ENCODE measurements around the gene PLA2G10.

The PLA2G10 gene

GRCh38 chr16:14678748-14679497, 15.2 kb downstream of the PLA2G10 start:
- Histone ChIP-seq H3K4me3 (ENCODE audit: low read depth, low read length, poor library complexity, severe bottlenecking) (no peak overlapping the region), H3K27me3 (ENCODE audit: insufficient read depth, low read length) (no peaks in the 10 kb centered on the region), H3K4me2 (ENCODE audit: low read length) (no peak overlapping the region), H3K9me3 (ENCODE audit: low read length) (no peaks in the 10 kb centered on the region), H4K20me1 (ENCODE audit: insufficient read depth, low read length) (no peaks in the 10 kb centered on the region), H3F3A (ENCODE audit: insufficient read depth, low read length) (no peaks in the 10 kb centered on the region), H3K36me3 (ENCODE audit: insufficient read depth, low read length) (no peaks in the 10 kb centered on the region), H3K9me2 (ENCODE audit: low read depth, low read length) (no peaks in the 10 kb centered on the region), H3K79me2 (ENCODE audit: insufficient read depth, low read length) (no peaks in the 10 kb centered on the region), H2AFZ (ENCODE audit: low read length) (no peak overlapping the region), H3K9ac (ENCODE audit: low read length) (no peak overlapping the region), H3K4me1 (ENCODE audit: insufficient read depth, low read length, severe bottlenecking) (no peaks in the 10 kb centered on the region), H3K27ac (ENCODE audit: low read depth, low read length, poor library complexity, severe bottlenecking) (no peak overlapping the region)
- TF ChIP-seq EZH2 (IDR thresholded peaks at IDR 0.05; ENCODE audit: borderline replicate concordance, low read length): no peak
- TF ChIP-seq, protein P1, sequence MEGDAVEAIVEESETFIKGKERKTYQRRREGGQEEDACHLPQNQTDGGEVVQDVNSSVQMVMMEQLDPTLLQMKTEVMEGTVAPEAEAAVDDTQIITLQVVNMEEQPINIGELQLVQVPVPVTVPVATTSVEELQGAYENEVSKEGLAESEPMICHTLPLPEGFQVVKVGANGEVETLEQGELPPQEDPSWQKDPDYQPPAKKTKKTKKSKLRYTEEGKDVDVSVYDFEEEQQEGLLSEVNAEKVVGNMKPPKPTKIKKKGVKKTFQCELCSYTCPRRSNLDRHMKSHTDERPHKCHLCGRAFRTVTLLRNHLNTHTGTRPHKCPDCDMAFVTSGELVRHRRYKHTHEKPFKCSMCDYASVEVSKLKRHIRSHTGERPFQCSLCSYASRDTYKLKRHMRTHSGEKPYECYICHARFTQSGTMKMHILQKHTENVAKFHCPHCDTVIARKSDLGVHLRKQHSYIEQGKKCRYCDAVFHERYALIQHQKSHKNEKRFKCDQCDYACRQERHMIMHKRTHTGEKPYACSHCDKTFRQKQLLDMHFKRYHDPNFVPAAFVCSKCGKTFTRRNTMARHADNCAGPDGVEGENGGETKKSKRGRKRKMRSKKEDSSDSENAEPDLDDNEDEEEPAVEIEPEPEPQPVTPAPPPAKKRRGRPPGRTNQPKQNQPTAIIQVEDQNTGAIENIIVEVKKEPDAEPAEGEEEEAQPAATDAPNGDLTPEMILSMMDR (IDR thresholded peaks at IDR 0.05; ENCODE audit: low read length): no peak

- no peaks in the 10 kb centered on the region for H3K36me3 ChIP-seq (ENCODE audit: insufficient read depth, low read length)
- H4K20me1 ChIP-seq (ENCODE audit: insufficient read depth, low read length): no peaks in the 10 kb centered on the region
- no peak for TF ChIP-seq EZH2 (IDR thresholded peaks at IDR 0.05; ENCODE audit: borderline replicate concordance, low read length)
- TF ChIP-seq, protein P1 (IDR thresholded peaks at IDR 0.05; ENCODE audit: low read length): no peak
- H3K4me1 ChIP-seq (ENCODE audit: insufficient read depth, low read length, severe bottlenecking): peaks cover 4% of the 10 kb centered on the region
- H3K4me3 ChIP-seq (ENCODE audit: low read depth, low read length, poor library complexity, severe bottlenecking): no peak overlapping the region
- H2AFZ ChIP-seq (ENCODE audit: low read length): no peak overlapping the region
- H3K9me3 ChIP-seq (ENCODE audit: low read length): no peaks in the 10 kb centered on the region
- no peak overlapping the region for H3K9ac ChIP-seq (ENCODE audit: low read length)
- no peaks in the 10 kb centered on the region for H3K9me2 ChIP-seq (ENCODE audit: low read depth, low read length)
- no peaks in the 10 kb centered on the region for H3F3A ChIP-seq (ENCODE audit: insufficient read depth, low read length)
- no peak overlapping the region for H3K4me2 ChIP-seq (ENCODE audit: low read length)
- no peaks in the 10 kb centered on the region for H3K27me3 ChIP-seq (ENCODE audit: insufficient read depth, low read length)
- H3K27ac ChIP-seq (ENCODE audit: low read depth, low read length, poor library complexity, severe bottlenecking): no peak overlapping the region
- H3K79me2 ChIP-seq (ENCODE audit: insufficient read depth, low read length): no peaks in the 10 kb centered on the region
Observed at GRCh38 chr16:14677627-14678026, 16.5 kb downstream of the PLA2G10 start.

DNA sequence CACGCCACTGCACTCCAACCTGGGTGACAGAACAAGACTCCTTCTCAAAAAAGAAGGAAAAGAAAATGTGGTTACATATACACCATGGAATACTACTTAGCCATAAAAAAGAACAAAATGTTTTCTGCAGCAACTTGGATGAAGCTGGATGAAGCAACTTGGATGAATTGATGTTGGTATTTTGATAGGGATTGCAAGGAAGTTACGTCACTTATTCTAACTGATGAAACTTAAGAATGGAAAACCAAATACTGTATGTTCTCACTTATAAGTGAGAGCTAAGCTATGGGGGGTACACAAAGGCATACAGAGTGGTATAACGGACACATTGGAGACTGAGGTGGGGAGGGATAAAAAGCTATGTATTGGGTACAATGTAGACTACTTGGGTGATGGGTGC, 17.5 kb downstream of the PLA2G10 start:
- Histone ChIP-seq H3K4me3 (ENCODE audit: low read depth, low read length, poor library complexity, severe bottlenecking) (no peak overlapping the region), H3K4me2 (ENCODE audit: low read length) (no peak overlapping the region), H3K4me1 (ENCODE audit: insufficient read depth, low read length, severe bottlenecking) (peaks cover 14% of the 10 kb centered on the region), H4K20me1 (ENCODE audit: insufficient read depth, low read length) (no peaks in the 10 kb centered on the region), H3K79me2 (ENCODE audit: insufficient read depth, low read length) (no peaks in the 10 kb centered on the region), H3K36me3 (ENCODE audit: insufficient read depth, low read length) (no peaks in the 10 kb centered on the region), H3K27me3 (ENCODE audit: insufficient read depth, low read length) (no peaks in the 10 kb centered on the region), H3K9me2 (ENCODE audit: low read depth, low read length) (no peaks in the 10 kb centered on the region), H3K27ac (ENCODE audit: low read depth, low read length, poor library complexity, severe bottlenecking) (no peak overlapping the region), H3F3A (ENCODE audit: insufficient read depth, low read length) (no peaks in the 10 kb centered on the region), H2AFZ (ENCODE audit: low read length) (no peak overlapping the region), H3K9me3 (ENCODE audit: low read length) (no peaks in the 10 kb centered on the region), H3K9ac (ENCODE audit: low read length) (no peak overlapping the region)
- no peak for TF ChIP-seq EZH2 (IDR thresholded peaks at IDR 0.05; ENCODE audit: borderline replicate concordance, low read length)
- TF ChIP-seq, protein P1 (IDR thresholded peaks at IDR 0.05; ENCODE audit: low read length): no peak

Measured in OCI-LY1 (cell line).